GM10847 (cell line): ENCODE measurements around the gene USP7.

Source experiments
- POLR2A ChIP-seq: IDR thresholded peaks from 2 replicates; pipeline ENCODE4 v1.6.1; 2011; ENCODE audit not compliant: insufficient read length; ENCODE audit errors: extremely low read depth

USP7 gene

DNA sequence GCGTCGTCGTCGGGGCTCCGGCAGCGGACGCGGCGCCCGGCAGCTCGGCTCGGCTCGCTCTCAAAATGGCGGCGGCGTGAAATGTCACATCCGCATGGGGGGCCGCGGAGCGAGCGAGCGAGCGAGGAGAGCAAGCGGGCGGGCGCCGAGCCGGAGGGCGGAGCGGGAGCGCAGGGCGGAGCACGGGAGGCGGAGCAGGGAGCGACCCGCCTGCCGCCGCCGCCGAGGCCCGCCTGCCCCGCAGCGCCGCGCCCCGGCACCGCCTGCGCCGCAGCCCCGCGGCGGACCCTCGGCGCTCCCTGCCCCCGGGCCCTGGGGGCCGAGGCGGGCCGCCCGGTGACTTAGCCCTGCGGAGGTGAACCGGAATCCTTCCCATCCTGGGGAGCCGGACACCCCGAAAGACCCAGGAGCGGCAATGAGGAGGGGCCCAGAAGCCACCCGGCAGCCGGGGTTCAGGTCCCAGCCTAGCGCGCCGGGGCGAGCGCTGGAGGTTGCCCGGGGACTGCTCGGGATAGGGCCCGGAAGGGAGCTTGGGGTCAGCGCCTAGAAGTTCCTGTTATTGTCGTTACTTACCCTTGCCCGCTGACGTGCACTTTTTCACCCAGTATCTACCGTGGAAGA, at the start of gene USP7:
Gene USP7 (minus strand): TSS at position 86 of the 621 bp plus-strand sequence. CDS start 621 bp downstream, outside the sequence.
- peak; percentile 65 for TF ChIP-seq POLR2A

DNA sequence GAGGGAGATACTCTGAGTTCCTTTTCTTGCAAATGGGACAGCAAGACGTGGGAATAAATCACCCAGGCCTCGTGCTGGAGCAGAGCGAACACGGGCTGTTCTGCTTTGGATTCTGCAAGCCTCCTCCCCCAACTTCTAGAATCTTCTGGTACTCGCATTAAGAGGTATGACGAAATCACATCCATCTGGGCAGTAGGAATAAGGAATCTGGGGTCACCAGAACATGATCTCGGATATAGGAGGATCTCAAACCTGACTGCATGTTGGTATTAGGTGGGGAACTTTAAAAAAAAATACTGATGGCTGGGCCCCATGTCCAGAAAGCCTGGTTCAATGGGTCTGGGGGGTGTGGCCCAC, 49.8 kb upstream of the USP7 start:
- no peak for TF ChIP-seq POLR2A

DNA sequence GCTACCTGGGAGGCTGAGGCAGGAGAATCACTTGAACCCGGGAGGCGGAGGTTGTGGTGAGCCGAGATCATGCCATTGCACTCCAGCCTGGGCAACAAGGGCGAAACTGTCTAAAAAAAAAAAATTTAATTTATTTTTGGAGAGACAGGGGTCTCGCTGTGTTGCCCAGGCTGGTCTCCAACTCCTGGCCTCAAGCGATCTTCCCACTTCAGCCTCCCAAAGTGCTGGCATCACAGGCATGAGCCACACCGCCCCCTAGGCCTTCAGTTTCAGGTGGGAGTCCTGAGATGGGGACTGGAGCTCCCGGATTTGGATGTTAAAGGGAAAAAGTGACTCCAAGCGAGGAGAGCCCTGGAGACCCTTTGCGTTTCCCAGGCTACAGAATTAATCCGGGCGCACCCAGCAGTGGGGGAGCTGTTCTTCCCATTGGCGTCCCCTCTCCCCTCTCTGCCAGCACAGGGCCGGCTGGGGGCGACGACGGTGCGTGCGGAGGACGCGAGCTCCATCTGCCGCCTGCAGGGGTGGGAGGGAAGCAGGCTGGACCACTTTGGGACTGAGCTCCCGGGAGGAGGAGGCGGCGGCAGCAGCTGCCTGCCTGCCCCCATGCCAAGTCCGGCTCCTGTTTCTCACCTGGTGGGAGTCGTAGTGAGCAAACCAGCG, 49.3 kb upstream of the USP7 start:
- TF ChIP-seq POLR2A: no peak

DNA sequence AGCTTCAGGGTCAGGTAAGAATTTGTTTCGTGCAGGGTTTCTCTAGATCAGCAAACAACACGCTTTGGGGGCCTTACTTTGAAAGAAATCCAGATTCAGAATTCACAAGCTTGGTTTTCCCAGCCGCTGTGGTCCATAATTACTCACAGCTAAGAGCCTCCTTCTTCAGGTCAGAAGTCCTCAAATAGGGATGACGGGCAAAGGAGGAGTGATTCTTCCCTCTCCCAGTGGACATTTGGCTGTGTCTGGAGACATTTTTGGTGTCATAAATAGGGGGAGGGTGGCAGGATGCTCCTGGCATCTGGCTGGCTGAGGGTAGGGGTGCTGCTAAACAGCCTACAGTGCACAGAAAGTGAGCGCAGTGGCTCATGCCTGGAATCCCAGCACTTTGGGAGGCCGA, 48.6 kb upstream of the USP7 start:
- no peak for TF ChIP-seq POLR2A

DNA sequence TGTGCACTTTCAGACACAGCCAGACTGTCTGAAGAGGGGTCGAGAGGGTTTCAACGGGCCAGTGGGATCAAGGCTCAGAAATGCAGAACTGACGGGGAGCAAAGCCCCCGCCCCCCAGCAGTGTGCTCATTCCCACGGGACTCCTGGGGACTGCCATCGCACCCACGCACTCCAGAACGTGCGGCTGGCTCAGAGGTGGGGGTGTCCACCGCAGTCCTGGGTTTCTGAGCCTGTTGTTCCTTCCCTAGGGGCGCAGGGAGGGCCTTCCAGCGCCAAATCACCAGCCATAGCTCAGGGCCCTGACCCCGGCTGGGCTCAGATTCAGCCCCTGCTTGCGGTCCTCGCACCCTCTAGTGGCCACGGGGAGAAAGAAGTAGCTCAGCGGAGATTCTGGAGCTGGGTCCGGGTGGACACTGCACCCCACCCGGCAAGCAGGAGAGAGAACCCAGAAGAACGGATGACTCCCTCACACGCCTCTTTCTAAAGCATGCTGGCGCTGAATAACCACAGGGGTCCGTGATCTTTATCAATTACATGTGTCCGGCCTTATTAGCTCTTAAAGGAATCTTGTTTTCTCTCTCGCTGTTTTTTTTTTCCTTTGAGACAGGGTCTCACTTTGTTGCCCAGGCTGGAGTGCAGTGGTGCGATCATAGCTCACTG, 45.0 kb upstream of the USP7 start:
- no peak for TF ChIP-seq POLR2A

DNA sequence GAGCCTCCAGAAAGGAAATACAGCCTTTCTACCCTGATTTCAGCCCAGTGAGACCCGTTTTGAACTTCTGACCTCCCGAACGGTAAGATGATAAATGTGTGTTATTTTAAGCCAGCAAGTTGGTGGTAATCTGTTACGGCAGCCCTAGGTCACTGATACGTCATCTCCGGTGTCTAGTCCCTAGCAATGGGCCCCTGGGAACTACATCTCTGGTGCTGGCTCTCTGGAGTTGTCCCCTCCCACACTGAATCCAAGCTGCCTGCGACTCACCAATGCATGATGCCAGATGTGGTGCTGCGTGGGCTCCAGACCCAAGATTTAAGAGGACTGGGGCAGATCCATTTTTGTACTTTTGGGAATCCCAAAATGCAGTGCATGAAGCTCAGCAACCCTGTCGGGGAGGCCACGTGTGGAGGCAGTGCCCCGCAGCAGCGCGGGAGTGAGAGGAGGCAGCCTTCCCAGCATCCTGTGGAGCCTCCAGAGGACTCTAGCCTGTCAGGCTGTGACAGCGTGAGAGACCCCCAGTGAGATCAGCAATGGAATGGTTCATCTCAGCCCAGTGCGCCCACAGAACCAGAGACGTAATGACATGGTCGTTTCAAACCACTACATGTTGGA, 43.6 kb upstream of the USP7 start:
- no peak for TF ChIP-seq POLR2A

DNA sequence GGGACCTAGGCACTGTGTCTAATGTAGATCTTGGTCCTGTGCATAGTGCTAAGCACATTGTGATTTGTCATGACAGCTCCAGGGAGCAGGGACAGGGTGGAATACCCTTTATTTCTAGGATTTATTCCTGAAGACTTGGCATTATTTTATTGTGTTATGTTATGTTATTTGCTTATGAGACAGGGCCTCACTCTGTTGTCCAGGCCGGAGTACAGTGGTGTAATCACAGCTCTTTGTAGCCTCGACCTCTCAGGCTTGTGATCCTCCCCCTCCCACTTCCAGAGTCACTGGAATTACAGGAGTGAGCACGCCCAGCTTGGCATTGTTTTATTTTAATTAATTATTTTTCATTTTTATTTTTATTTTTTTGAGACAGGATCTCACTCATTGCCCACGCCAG, 40.5 kb upstream of the USP7 start:
- no peak for TF ChIP-seq POLR2A

DNA sequence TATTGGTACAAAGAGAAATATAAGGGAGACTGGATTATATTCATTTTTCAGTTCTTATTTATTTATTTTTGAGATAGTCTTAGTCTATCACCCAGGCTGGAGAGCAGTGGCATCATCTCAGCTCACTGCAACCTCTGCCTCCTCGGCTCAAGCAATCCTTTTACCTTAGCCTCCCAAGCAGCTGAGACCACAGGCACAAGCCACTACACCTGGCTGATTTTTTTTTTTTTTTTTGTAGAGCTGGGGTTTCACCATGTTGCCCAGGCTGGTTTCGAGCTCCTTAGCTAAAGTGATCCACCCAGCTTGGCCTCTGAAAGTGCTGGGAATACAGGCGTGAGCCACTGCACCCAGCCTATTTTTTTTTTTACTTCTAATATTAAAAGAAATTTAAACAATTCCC, 40.1 kb upstream of the USP7 start:
- TF ChIP-seq POLR2A: no peak

DNA sequence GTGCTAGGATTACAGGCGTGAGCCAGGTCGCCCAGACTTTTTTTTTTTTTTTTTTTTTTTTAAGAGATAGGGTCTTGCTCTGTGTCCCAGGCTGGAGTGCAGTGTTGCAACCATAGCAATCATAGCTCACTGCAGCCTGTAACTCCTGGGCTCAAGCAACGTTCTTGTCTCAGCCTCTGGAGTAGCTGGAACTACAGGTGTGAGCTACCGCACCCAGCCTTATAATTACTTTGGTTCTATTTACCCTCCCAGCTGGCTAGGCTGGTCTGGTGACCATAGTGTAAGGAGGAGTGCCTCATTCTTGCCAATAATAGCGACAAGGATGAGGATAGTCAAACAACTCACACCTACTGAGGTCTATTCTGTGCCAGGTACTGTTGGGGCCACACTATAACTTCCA, 39.6 kb upstream of the USP7 start:
- TF ChIP-seq POLR2A: no peak

DNA sequence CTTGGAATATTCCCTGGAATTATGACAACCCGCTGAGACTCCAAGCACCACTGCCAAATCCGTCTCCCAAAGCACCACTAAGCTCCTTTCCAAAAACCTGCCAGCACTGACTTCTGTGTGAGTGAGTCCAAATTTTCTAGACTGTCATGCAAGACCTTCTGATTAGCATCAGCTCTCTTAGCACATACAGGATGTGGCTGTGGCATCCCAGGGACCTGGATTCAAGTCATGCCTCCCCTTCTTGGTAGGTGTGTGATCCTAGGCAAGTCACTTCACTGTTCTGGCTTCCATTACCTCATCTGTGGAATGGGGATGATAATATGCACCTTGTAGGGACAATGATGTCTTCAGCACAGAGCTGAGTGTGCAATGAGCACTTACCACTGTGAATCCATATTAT, 38.3 kb upstream of the USP7 start:
- TF ChIP-seq POLR2A: no peak

DNA sequence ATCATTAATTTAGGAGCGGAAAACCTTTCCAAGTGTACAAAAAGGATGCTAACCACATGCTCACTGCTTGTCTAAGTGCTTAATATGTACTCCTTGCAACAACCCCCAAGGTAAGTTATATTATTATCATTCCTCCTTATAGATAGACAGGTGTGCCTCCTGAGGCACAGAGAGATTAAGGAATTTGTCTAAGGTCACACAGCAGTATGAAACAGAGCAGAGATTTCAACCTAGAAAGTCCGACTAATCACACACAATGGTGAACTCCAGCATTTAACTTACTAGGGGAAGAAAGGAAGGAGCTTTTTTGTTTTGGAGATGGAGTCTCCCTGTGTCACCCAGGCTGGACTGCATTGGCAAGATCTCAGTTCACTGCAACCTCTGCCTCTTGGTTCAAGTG, 37.0 kb upstream of the USP7 start:
- no peak for TF ChIP-seq POLR2A

DNA sequence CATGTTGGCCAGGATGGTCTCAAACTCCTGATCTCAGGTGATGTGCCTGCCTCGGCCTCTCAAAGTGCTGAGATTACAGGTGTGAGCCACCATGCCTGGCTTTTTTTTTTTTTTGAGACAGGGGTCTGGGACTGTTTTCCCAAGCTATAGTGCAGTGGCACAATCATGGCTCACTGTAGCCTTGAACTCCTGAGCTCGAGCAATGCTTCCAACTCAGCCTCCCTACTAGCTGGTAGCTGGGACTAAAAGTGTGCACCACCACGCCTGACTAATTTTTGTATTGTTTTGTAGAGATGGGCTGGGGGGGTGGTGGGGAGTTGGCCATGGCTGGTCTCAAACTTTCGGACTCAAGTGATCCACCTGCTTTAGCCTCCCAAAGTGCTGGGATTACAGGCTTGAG, 36.1 kb upstream of the USP7 start:
- no peak for TF ChIP-seq POLR2A

DNA sequence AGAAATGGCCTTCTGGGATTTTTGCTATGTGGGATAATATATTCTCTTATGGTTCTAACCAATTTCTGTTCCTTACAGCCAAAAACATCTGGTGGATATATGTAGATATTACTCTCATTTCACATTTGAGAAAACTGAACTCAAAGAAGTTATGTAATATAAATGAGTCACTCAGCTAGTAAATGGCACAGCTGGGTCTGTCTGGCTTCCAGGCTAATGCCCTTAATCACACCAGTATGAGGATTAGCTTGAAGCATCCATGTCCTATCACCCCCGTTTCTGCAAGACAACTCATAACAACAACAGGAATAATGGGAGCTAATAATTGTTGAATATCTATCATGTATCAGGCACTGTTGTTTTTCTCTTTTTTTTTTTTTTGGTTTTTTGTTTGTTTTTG, 34.4 kb upstream of the USP7 start:
- TF ChIP-seq POLR2A: no peak

DNA sequence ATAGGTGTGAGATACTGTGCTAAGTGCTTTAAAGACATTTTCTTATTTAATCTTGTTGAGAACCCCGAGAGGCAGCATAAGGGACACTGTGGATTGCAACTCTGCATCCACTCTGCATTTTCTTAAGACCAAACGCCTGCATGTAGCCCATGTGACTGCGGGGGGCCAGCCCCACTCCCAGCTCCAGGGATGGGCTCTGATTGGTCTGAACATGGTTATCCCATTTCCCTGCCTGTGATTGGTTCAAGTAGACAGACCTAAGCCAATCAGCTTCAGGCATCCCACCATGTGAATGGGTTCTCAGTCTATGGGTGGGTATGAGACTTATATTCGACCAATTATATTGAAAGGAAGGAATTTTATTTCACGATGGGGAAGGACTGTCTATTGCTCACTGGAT, 33.2 kb upstream of the USP7 start:
- no peak for TF ChIP-seq POLR2A

DNA sequence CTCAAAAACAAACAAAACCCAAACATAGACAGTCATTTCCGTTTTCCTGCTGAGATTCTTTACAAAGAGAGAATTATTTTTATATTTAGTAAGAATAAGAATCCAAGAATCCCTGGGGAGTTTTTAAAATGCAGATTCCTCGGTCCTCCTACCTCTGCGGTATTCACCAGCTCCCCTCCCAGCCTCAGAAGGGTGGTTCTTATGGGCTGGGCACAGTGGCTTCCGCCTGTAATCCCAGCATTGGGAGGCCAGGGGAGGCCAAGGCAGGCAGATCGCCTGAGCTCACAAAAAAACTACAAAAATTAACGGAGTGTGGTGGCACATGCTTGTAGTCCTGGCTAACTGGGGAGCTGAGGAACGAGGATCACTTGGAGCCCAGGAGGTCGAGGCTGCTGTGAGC, 26.7 kb upstream of the USP7 start:
- no peak for TF ChIP-seq POLR2A
